ENCODE results near the gene NCKAP5.

NCKAP5 gene

GRCh38 chr2:133605011-133605765 is 36.9 kb upstream of the NCKAP5 start:
- Histone ChIP-seq H3K27me3 (replicated peaks) (no peaks in the 10 kb centered on the region), H3K36me3 (replicated peaks) (no peaks in the 10 kb centered on the region), H3K4me3 (ENCODE audit: low read depth, low read length) (no peak overlapping the region), H3K27ac (no peak overlapping the region)
- in situ Hi-C loops (cut with HindIII; ENCODE audit: low pct_ligation_motif_present, low sequenced_read_pairs): no loop called here
- no peak for TF ChIP-seq CTCF (IDR thresholded peaks at IDR 0.05; ENCODE audit: low read depth, low read length, missing control alignments)
- DNase-seq: no peak

- in situ Hi-C loops (cut with HindIII; ENCODE audit: low pct_ligation_motif_present, low sequenced_read_pairs): no loop called here
- DNase-seq: no peak
- no peak for TF ChIP-seq CTCF (IDR thresholded peaks at IDR 0.05; ENCODE audit: low read depth, low read length, missing control alignments)
- H3K27me3 ChIP-seq (replicated peaks): no peaks in the 10 kb centered on the region
- H3K27ac ChIP-seq: no peak overlapping the region
- no peaks in the 10 kb centered on the region for H3K36me3 ChIP-seq (replicated peaks)
- no peak overlapping the region for H3K4me3 ChIP-seq (ENCODE audit: low read depth, low read length)
These were observed 34.8 kb upstream of the NCKAP5 start for GRCh38 chr2:133603109-133603508.

GRCh38 chr2:133602538-133602937 is 34.3 kb upstream of the NCKAP5 start:
- Histone ChIP-seq H3K27ac (no peak overlapping the region), H3K4me3 (ENCODE audit: low read depth, low read length) (no peak overlapping the region), H3K36me3 (replicated peaks) (no peaks in the 10 kb centered on the region), H3K27me3 (replicated peaks) (no peaks in the 10 kb centered on the region)
- DNase-seq: no peak
- in situ Hi-C loops (cut with HindIII; ENCODE audit: low pct_ligation_motif_present, low sequenced_read_pairs): no loop called here
- no peak for TF ChIP-seq CTCF (IDR thresholded peaks at IDR 0.05; ENCODE audit: low read depth, low read length, missing control alignments)

GRCh38 chr2:133600266-133600928 is 32.1 kb upstream of the NCKAP5 start:
- in situ Hi-C loops (cut with HindIII; ENCODE audit: low pct_ligation_motif_present, low sequenced_read_pairs): no loop called here
- no peak overlapping the region for H3K4me3 ChIP-seq (ENCODE audit: low read depth, low read length)
- DNase-seq: no peak
- H3K27me3 ChIP-seq (replicated peaks): no peaks in the 10 kb centered on the region
- TF ChIP-seq CTCF (IDR thresholded peaks at IDR 0.05; ENCODE audit: low read depth, low read length, missing control alignments): no peak
- no peak overlapping the region for H3K27ac ChIP-seq
- no peaks in the 10 kb centered on the region for H3K36me3 ChIP-seq (replicated peaks)

GRCh38 chr2:133599811-133600210 is 31.5 kb upstream of the NCKAP5 start:
- Histone ChIP-seq H3K27ac (no peak overlapping the region), H3K4me3 (ENCODE audit: low read depth, low read length) (no peak overlapping the region), H3K36me3 (replicated peaks) (no peaks in the 10 kb centered on the region), H3K27me3 (replicated peaks) (no peaks in the 10 kb centered on the region)
- no peak for TF ChIP-seq CTCF (IDR thresholded peaks at IDR 0.05; ENCODE audit: low read depth, low read length, missing control alignments)
- in situ Hi-C loops (cut with HindIII; ENCODE audit: low pct_ligation_motif_present, low sequenced_read_pairs): no loop called here
- no peak for DNase-seq

Data from brain microvascular endothelial cell (primary cell).